Measurements from ENCODE around the gene TUBB.
A peak's percentile ranks its signal among the peaks of the same experiment; 100 is the strongest.
"Not testable (repeated sequence)": the region's sequence is repeated elsewhere in the genome, so short reads cannot be mapped to it uniquely, and the experiment has no call there.

Gene TUBB

DNA sequence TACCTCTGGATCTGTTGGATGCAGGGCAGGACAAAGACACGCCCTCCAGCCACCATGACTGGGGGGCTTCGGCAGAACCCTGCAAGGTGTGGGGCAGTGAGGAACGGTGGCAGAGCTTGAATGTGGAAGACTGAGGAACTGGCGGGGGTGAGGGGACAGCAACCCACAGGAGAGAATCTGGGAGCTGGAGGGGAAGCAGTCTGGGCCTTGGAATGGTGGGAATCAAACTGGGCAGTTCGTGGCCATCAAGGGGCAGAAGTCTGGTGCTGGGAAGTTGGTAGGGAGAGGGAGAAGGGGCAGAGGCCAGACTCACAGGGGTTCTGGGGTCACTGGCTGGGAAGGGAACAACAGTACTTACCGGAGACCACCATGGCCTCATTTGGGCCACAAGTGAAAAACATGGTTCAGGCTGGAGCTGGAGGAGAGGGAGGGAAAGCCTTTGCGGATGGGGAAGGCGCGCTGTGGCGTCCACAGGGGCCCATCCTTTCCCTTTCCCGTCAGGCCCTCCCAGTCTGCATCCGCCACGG, 21.7 kb downstream of the TUBB start:
- no peak for DNase-seq

DNA sequence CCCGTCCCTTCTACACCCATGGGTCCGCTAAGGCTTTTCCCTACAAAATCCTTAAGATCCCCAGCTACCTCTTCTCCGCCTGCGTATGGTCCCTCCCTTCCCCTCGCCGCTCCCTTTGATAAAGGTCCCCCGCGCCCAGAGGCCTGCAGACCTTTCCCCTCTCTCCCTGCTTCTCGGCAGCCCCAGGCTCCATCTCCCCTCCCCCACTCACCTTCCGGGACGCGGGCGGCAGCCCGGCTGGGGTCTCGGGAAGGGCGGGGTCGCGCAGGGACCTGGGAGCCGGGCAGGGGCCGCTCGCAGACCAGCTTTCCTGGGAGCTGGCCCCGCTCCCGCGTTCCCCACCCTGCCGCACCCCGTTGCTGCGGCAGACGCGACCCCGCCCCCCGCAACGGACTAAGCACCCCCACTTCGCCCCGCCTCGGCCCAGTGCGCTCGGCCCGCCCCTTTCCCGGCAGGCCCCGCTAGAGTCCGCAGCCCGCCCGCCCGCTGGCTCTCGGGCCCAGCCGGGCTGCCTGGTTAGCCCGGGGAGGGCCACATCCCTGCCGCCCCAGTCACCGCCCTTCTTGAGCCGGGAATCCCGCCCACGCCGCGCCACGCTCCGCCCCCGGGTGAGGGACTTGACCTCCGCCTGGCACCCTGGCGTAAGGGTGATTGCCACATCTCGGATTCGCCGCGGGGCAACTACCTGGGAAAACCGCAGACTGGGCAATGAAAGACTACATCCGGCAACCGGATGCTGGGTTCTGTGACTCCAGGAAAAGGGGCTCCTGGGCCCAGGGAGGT, 22.4 kb downstream of the TUBB start, which contains the start of gene FLOT1:
TSS of gene FLOT1 (minus strand) at position 372 of the 783 bp plus-strand sequence. CDS start 498 bp downstream, outside the sequence.
- DNase-seq = peak; percentile 37 to 96

DNA sequence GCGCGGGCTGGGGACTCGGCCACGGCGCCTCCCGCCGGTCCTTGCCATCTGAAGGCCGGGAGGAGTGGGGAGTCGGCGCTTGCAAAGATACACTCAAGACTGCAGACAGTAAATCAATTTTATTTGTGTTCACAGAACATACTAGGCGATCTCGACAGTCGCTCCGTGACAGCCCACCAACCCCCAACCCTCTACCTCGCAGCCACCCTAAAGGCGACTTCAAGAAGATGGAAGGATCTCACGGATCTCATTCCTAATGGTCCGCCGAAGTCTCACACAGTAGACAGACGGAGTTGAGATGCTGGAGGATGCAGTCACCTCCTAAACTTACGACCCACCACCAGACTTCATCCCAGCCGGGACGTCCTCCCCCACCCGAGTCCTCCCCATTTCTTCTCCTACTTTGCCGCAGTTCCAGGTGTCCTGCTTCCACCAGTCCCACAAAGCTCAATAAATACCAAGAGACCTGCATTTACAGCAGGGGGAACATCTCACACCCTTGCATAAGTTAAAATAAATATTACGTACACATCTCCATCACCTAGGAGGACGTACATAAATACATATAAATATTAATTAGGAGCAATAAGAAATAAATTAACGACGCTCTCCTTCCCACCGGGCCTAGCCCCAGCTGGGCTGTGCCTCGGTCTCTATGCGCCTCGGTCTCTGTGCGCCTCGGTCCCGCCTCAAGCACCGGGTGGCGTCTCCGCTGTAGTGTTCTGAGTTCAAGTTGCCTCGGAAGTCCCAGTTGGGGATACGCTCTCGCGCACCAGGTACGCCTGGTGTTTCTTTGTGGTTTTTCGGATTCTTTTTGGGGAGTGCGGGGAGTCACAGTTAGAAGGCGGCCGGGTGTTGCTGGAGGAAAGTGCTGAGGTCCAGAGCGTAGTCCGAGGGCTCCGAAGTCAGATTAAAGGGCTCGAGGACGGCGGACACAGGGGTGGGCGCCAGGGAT, 23.2 kb downstream of the TUBB start:
- DNase-seq = peak in 1 of 2 donors; percentile 60

DNA sequence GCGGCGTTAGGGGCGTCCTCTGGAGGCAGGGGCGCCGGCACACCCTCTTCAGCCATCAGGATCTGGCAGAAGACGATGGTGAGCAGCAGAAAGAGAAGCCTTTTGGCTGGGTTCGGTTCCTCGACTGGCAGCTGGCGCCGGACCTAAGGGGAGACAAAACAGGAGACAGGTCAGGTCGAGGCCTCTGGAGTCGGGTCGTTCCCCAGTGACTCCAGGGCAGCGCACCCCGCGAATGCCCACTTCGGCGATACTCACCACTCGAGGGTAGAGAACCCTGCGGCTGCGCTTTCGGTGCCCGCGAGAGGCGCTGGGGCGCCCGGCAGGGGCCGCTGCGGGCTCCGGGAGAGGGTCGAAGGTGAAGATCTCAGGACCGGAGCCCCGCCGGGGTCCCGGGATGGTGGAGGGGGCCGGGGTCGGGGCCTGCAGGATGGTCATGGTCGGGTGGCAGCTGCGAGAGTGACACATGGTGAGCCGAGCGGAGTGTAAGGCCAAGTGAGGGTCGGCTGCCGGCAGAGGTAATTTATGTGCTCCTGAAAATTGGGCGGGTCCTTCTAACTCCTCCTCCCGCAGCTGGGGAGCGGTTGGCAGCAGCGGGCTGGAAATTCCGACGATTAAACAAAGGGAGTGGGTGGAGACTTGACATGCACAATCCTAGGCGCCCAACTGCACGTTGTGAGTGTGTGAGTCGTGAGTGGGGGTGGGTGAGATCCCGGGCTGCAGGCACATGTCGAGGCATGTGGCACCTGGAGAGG, 24.1 kb downstream of the TUBB start, which contains the start of gene IER3:
TSS of gene IER3 (minus strand) at position 494 of the 752 bp plus-strand sequence. CDS start at position 465, 29 bp downstream.
- DNase-seq = peak; percentile 71 to 91

DNA sequence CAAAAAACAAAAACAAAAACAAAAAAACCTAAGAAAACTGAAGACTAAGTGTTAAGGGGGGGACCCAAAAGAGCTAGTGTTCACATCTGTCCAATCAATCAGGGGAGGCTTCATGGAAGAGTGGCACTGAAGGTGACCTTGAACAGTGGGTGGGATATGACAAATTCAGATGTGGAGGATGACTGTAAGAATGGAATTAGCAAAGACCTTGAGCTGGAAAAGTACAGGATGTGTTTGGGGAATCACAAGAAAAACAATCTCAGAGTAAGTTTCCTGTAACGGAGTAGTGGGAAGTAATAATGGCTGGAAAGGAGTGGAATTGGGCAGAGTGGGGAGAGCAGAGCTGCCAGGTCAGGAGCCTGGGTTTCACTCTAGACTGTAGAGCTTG, 27.1 kb downstream of the TUBB start:
- no peak for DNase-seq

DNA sequence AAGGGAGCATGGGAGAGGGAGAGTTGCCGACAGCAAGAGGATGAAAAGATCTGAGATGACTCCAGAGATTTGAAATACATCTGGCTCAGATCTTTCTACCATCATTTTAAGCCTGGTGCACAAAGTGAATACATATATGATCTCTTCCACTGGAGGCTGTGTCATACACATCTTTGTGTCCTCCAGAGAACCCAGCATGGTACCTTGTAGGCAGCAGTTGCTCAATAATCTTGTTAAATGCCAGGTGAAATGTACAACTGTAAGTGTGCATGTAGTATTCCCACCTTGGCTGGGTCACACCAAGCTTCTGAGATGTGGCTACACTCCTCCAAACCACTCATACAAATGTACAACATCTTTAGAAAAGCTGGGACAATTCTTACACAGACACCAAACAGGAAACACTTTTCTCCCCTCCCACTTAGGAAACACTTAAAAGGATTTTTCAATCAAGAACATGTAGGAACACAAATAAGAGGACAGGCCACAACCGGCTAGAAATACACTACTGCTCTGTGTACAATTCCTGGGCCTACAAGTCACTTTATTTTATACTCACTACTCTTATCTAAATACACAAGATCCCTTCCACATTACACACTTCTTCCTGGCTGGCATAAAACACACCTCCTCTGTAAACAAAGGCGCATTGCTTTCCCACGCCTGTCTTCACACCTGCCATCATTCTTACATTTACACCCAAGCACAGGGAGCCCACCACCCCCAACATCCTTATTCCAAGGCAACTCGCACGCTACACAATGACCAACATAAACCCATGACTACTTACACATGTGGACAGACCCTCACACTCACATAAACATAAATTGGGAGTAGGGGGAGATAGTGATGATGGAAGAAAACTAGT, 28.0 kb downstream of the TUBB start:
- no peak for DNase-seq

- DNase-seq = no peak
These were observed 28.8 kb downstream of the TUBB start for GRCh38 chr6:30748851-30749540.

DNA sequence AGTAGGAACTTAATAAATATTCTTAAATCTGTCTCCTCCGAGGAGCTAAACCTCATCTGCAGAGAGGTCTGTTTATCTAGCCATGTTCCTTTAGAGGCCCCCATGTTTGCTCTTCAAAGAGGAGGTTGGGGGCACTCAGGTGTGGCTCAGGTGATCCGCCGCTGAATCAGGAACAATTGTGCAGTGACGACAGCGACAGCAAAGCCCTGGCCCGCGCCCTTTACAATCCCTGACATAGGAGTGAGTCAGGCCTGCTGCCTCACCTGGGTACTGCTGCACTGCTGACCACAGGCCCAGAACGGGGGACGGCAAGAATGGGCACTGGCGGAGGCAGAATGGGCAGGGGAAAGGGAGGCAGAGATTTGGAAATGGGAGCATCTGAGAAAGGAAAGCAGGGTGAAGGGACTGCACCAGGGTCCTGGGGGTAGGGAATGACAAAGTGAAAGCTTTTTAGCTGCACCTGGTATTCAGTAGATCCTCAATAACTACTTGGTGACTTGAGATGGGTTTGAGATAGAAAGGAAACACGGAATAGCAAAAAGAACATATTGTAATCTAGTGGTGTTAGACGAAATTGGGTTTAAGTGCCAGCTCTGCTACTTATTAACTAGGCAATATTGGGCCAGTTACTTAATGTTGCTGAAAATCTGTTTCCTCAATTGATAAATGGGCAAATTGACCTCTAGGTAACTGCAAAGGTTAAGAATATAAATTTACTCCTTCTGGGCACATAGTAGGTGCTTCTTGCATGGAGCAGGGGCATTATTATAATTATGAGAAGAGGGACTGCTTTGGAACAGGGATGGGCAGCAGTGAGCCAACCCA, 29.6 kb downstream of the TUBB start:
- no peak for DNase-seq

GRCh38 chr6:30750379-30750668, 30.2 kb downstream of the TUBB start:
- no peak for DNase-seq

DNA sequence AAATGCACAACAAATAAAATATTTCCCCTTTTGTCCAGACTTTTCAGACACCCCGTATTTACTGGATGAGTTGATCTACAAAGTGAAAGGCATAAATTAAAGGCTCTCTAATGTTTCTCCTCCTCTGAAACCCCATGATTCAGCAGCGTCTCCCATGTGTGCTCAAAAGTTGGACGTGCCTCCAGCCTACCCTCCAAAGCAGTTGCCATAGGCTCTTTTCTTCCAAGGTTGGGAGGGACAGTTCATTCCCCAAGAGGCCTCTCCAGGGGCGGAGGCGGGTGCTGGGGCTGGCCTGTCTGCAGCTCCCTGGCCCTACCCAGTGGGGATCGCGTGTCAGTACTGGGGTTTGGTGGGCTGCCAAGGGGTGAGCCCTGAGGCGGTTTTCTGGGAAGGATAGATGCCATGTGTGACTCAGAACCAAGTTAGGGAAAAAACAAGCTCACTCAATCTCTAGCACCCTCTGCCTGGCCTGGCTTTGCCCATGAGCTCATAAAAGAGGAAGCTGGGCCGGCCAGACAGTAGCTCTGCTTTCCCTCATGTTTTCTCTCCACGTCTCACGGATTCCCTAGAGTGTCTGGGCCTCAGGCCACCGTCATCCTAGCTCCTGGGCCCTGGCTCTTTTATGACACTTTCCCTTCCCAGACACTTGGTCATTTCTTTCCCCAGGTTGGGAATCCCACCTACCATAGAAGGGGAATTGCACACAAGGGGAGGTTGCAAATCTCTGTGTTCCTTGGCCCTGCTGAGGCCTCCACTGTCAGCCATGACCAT, 32.2 kb downstream of the TUBB start:
- DNase-seq = peak; percentile 65 to 96

GRCh38 chr6:30754631-30755030, 34.5 kb downstream of the TUBB start:
- DNase-seq = no peak

DNA sequence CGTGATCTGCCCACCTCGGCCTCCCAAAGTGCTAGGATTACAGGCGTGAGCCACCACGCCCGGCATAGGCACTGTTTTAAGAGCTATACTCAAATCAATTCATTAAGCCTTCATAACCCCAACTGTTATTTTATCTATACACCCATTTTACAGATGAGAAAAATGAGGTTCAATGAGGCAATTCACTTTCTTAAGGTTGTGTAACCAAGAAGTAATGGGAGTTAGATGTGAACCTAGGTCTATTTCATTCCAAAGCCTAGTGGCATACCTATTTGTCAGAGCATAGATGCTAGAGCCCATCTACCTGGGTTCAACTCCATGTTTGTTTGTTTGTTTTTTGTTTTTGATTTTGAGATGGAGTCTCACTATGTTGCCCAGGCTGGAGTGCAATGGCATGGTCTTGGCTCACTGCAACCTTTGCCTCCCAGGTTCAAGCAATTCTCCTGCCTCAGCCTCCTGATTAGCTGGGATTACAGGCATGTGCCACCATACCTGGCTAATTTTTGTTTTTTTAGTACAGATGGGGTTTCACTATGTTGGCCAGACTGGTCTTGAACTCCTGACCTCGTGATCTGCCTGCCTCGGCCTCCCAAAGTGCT, 36.4 kb downstream of the TUBB start:
- not testable (repeated sequence) for DNase-seq

GRCh38 chr6:30757261-30757904, 37.2 kb downstream of the TUBB start:
- no peak for DNase-seq

- DNase-seq = no peak
These were observed 39.6 kb downstream of the TUBB start for GRCh38 chr6:30759575-30760239.

GRCh38 chr6:30760549-30760948, 40.4 kb downstream of the TUBB start:
- DNase-seq = no peak

- DNase-seq = no peak
These were observed 41.8 kb downstream of the TUBB start for GRCh38 chr6:30761791-30762429.

- DNase-seq = no peak
These were observed 43.0 kb downstream of the TUBB start for GRCh38 chr6:30763155-30763617.
